Epithelial cell of umbilical artery (primary cell): Measurements from ENCODE around the gene MOCS1. TPM values are rescaled to one million over a fixed set of nuclear protein-coding genes. Genes with fewer than 3 reads are reported as not detected.

Experiments used
- total RNA-seq: library from RNA; depleted of rRNA; stranded (reverse); fragments of >200 nt; gene quantifications from 2 replicates; pipeline ENCODE4 v1.2.3, GENCODE V29; 2014

Gene MOCS1
- 11.4 and 12.3 TPM in 2 replicates for total RNA-seq

GRCh38 chr6:39934131-39934757 is at the start of gene MOCS1:
Gene MOCS1 (minus strand): TSS chr6:39934462. CDS start chr6:39934417, 45 bp downstream.

Other genes starting within 250 kb of the MOCS1 start
- not detected in 2 replicates for gene KIF6, start 209.1 kb downstream of the MOCS1 start, total RNA-seq
- under 0.01 TPM in 1 of 2 replicates, not detected in the other for gene DAAM2, start 142.1 kb downstream of the MOCS1 start, total RNA-seq